ENCODE results near the gene OLFM4. TPM values are rescaled to one million over a fixed set of nuclear protein-coding genes. Genes with fewer than 3 reads are reported as not detected.

OLFM4 gene
- total and polyA plus RNA-seq, 2 of the 8 experiments (the other 6 are each of a cell fraction or from before 2014, with no cell fraction given), result not detected

DNA sequence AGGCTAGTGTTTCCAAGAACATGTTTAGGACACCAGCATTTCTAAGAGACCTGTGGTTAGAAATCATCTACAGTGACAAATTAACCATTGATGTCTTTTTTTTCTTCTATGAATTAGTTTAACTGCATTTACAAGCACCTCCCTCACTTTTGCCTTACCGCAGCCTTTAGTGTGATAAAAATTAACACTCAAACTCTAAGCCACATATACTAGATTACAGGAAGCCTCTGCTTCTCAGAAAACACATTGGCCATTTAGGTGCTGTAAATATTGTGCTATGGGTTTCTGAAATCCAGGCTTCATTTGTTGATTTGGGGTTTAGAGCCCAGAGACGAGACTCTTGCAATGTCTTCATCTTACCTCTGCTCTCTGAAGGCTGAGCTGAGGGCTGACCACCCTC lies 34.6 kb upstream of the OLFM4 start:
- Histone ChIP-seq H4K8ac (ENCODE audit: extremely low read depth, insufficient read depth, low read length) (no peak overlapping the region), H3K36me3 (ENCODE audit: control insufficient read depth in 2 of 4, insufficient read depth in 4 of 4, low read length in 3 of 4) (no peaks in the 10 kb centered on the region), H2BK5ac (ENCODE audit: low read depth, low read length) (no peak overlapping the region), H3K4ac (replicated peaks; ENCODE audit: insufficient read length, low read depth, low read length) (no peak overlapping the region), H3K23me2 (ENCODE audit: low read depth, low read length) (no peaks in the 10 kb centered on the region; the same call in 1 of the 2 replicates), H2BK12ac (ENCODE audit: low read depth, low read length) (no peak overlapping the region), H3K23ac (ENCODE audit: insufficient read length) (no peak overlapping the region), H3K27ac (ENCODE audit: low read depth, low read length) (no peak overlapping the region), H2AK5ac (ENCODE audit: low read depth, low read length) (no peak overlapping the region), H2BK120ac (replicated peaks; ENCODE audit: low read depth, low read length) (no peak overlapping the region), H2BK20ac (ENCODE audit: low read length) (no peak overlapping the region), H2BK15ac (ENCODE audit: low read length) (no peak overlapping the region), H3K4me1 (replicated peaks in 1 of 4; ENCODE audit: control insufficient read depth in 3 of 4, insufficient read depth in 4 of 4, low read length in 3 of 4) (peaks cover 0 to 19% (median 7%) of the 10 kb centered on the region in 4 experiments; a peak in 5 of 7 replicates), H3K27me3 (replicated peaks in 1 of 4; ENCODE audit: control insufficient read depth in 3 of 4, extremely low read depth in 1 of 4, insufficient read depth in 3 of 4, low read length in 3 of 4) (no peaks in the 10 kb centered on the region), H3K56ac (replicated peaks; ENCODE audit: insufficient read length, low read depth, low read length) (no peak overlapping the region), H3K18ac (ENCODE audit: extremely low read depth, low read length) (no peak overlapping the region), H3K14ac (ENCODE audit: insufficient read length) (no peak overlapping the region), H4K5ac (ENCODE audit: insufficient read length, low read depth, low read length) (no peak overlapping the region), H3K4me3 (ENCODE audit: extremely low read depth in 1 of 4, insufficient read depth in 2 of 4, low read depth in 3 of 4, low read length in 4 of 4) (no peak overlapping the region), H3K79me2 (ENCODE audit: control insufficient read depth in 1 of 2, insufficient read depth in 2 of 2, low read length in 2 of 2) (no peaks in the 10 kb centered on the region), H4K91ac (replicated peaks; ENCODE audit: insufficient read length, low read length) (no peak overlapping the region), H3K4me2 (ENCODE audit: insufficient read depth in 1 of 2, low read depth in 2 of 2, low read length in 2 of 2) (no peak overlapping the region), H3K9me3 (ENCODE audit: insufficient read depth in 2 of 2, low read depth in 1 of 2, low read length in 1 of 2) (no peaks in the 10 kb centered on the region), H3K79me1 (ENCODE audit: low read depth, low read length) (no peaks in the 10 kb centered on the region), H4K20me1 (replicated peaks in 1 of 2; ENCODE audit: control insufficient read depth in 1 of 2, insufficient read depth in 2 of 2, low read length in 2 of 2) (no peaks in the 10 kb centered on the region), H3K9ac (replicated peaks in 1 of 4; ENCODE audit: extremely low read depth in 1 of 4, low read depth in 3 of 4, low read length in 3 of 4) (no peak overlapping the region), H2AFZ (ENCODE audit: low read length) (peak overlapping the region; percentile 61; the same call in 1 of the 2 replicates)
- ChIA-PET CTCF (ENCODE audit: partially characterized antibody) (interaction anchor here (0.6 to 4.7 kb wide), 5 partner anchors 17 to 212 kb away, joined by 3 to 21 read pairs (median 6); no protein-coding TSS in a partner anchor), POLR2A (ENCODE audit: partially characterized antibody) (no interaction called here)
- TF ChIP-seq YY1 (IDR thresholded peaks at IDR 0.05; ENCODE audit: low read depth, low read length), result no peak
- no peak for TF ChIP-seq JUND (IDR thresholded peaks at IDR 0.05; ENCODE audit: low read length)
- TF ChIP-seq, protein P1, sequence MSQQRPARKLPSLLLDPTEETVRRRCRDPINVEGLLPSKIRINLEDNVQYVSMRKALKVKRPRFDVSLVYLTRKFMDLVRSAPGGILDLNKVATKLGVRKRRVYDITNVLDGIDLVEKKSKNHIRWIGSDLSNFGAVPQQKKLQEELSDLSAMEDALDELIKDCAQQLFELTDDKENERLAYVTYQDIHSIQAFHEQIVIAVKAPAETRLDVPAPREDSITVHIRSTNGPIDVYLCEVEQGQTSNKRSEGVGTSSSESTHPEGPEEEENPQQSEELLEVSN (IDR thresholded peaks at IDR 0.05), result no peak
- TF ChIP-seq POLR2AphosphoS5 (IDR thresholded peaks at IDR 0.05; ENCODE audit: low read depth, low read length), result no peak
- no peak for TF ChIP-seq TAF7 (optimal IDR thresholded peaks at IDR 0.05; ENCODE audit: borderline replicate concordance, low read depth, low read length)
- no peak for TF ChIP-seq POLR2A (IDR thresholded peaks at IDR 0.05; ENCODE audit: control extremely low read depth in 1 of 2, low read depth in 2 of 2, low read length in 2 of 2)
- TF ChIP-seq BRCA1 (IDR thresholded peaks at IDR 0.05; ENCODE audit: low read depth, low read length), result no peak
- no peak for TF ChIP-seq HDAC2 (IDR thresholded peaks at IDR 0.05; ENCODE audit: borderline replicate concordance in 1 of 2, low read depth in 2 of 2, low read length in 2 of 2)
- no peak for TF ChIP-seq SIN3A (conservative IDR thresholded peaks at IDR 0.05 in 1 of 2, IDR thresholded peaks at IDR 0.05 in 1 of 2; ENCODE audit: low read depth in 1 of 2, low read length in 2 of 2)
- no peak for FAIRE-seq
- DNase-seq (ENCODE audit: low read depth in 1 of 2, low spot score in 2 of 2), result no peak
- 89% methylated on average over 2 of the region's 2 CpGs; no CpG with 5 or more reads in 1 of the 2 experiments for WGBS, 2 experiments (ENCODE audit: extremely low coverage in 1 of 2, insufficient coverage in 1 of 2, insufficient read length in 1 of 2, insufficient replicate concordance in 2 of 2, low coverage in 1 of 2, low lambda C conversion rate in 2 of 2, missing lambda C conversion rate in 1 of 2)
